ENCODE measurements around the gene TRUB2.

- TF ChIP-seq POLR2A (IDR thresholded peaks at IDR 0.05; ENCODE audit: low read length) (no peak), GATA1 (IDR thresholded peaks at IDR 0.05; ENCODE audit: low read depth, low read length) (no peak)
Observed at GRCh38 chr9:128321343-128321742, 904 bp downstream of the TRUB2 start.
